HG03095 (cell line): ENCODE data around the gene SLC16A12.
"Not testable (repeated sequence)": the region's sequence is repeated elsewhere in the genome, so short reads cannot be mapped to it uniquely, and the experiment has no call there.

Source experiments
- ATAC-seq: cut with Tn5 transposase; IDR thresholded peaks from one replicate; pipeline ENCODE4 v1.9.1; 2021; ENCODE audit warnings: moderate library complexity; ENCODE audit not compliant: unreplicated experiment

SLC16A12 gene

GRCh38 chr10:89426230-89426868, 109.0 kb downstream of the SLC16A12 start:
- no peak for ATAC-seq

DNA sequence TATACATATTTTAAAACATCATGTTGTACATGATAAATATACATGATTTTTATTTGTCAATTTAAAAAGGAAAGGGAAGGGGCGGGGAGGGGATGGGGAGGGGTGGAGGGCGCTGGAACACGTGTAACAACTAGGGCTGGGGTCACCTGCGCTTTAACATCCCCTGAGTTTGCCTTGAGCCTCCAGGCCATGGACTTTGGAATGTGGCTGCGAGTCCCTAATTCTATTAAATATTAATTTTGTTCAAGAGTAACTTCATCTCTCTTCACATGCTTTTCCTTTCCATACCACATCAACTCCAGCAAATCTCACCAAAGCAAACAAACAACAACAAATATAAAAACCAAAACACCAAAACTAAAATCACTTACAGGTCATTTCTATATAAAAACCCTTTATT, 110.4 kb downstream of the SLC16A12 start:
- no peak for ATAC-seq

DNA sequence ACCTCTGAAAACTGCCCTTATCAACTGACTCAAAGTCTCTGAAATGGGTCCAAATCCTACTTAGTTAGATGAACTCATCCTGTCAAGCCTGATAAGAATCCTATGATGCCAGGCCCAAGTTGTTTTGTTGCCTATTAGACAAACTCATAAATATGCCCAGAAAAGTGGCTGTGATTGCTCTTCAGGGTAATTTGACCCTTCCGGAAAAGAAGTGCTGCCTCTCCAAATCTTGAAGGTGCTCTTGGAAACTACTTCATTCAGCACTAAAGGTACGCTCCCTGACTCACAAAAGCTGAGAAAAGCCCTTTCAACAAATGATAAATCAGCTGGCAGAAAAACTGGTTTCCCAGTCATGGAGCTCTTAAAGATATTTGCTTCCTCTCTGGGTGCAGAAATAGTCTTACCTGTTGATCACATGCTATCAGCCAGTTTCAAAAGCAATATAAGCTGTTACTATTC, 114.3 kb downstream of the SLC16A12 start:
- no peak for ATAC-seq

DNA sequence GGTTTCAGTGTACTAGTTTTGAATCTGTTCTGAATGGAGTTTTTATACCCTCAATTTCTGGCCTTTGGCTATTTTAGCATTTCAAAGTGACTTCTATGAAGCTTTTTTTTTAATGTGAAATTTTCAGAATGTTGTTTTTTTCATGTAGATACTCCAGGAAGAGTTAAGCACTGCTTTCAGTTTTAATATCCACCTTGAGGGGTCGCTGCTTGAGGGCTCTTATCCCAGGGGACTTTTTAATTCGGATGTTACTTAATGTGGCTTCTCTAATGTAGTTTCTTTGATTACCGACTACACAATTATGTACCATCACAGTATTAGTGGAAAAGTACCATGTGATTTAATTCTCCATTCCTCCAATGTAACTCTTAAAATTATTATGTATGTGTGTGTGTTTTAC, 115.8 kb downstream of the SLC16A12 start:
- ATAC-seq: no peak

GRCh38 chr10:89416465-89416864, 118.9 kb downstream of the SLC16A12 start:
- no peak for ATAC-seq

- ATAC-seq: peak; percentile 30
Measured at GRCh38 chr10:89414879-89415821, 120.2 kb downstream of the SLC16A12 start.

DNA sequence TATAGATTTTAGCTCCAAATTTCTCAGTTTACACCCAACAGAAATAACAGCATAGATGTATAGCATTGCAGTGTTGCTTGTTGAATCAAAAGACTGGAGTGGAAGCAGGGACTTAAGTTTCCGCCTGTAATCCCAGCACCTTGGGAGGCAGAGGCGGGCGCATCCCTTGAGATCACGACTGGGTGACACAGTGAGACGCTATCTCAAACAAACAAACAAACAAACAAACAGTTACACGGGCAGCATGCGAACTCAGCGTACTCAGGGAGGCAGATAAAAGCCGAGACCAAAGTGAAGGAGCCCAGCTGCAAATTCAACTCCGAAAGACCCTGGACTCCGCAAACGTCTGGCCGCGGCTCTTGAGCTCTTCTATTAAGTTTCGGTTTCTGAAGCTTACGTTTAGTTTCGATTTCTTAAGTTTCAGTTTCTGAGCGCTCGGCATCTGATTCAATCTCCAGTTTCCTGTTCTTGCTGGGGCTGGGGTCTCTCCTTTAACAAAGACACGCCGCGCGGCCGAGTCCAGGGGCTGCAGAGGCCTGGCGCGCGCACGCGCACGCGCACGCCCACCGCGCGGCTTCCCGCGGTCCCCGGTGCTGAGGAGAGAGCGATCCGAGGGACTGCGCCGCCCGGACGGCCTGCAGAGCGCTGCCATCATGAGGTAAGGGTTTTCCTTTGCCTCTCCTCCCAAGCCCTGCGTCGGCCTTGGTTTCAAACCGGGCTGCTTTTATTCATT, 121.1 kb downstream of the SLC16A12 start, which contains the start of gene IFIT5:
Gene IFIT5, plus strand, starts transcription at position 423 of the 733 bp plus-strand sequence. Its CDS starts 231 bp downstream, at position 654.
- peak; percentile 73 for ATAC-seq

DNA sequence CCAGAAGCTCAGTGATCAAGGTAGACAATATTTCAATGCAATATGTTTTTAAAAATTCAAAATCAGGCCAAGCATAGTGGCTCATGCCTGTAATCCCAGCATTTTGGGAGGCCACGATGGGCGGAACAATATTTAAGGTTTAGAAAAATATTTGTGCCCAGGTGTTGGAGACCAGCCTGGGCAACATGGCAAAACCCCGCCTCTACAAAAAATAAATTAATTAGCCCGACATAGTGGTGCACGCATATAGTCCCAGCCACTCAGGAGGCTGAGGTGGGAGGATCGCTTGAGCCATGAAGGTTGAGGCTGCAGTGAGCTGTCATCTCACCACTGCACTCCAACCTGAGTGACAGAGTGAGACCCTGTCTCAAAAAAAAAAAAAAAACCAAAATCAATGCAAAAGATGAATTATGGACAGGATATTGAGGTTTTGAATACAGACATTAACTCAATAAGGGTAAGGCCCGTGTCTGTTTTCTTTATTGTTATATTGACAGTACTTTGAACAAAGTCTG, 121.9 kb downstream of the SLC16A12 start:
- ATAC-seq: no peak

- not testable (repeated sequence) for ATAC-seq
Measured at GRCh38 chr10:89412276-89412675, 123.1 kb downstream of the SLC16A12 start.

DNA sequence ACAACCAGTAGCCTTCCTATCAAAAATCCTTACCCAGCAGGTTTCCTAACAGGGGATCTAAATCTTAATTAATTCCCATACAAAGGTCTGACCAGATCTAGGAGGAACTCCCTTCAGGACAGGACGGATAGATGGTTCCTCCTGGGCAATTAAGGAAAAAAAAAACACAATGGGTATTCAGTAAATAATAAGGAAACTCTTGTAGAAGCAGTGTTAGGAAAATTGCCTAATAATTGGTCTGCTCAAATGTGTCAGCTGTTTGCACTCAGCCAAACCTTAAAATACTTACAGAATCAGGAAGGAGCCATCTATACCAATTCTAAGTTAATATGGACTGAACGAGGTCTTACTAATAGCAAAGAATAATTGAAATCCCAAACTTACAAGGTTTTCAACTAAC, 124.3 kb downstream of the SLC16A12 start:
- not testable (repeated sequence) for ATAC-seq

GRCh38 chr10:89410551-89410950, 124.8 kb downstream of the SLC16A12 start:
- ATAC-seq: not testable (repeated sequence)

GRCh38 chr10:89409282-89409681, 126.1 kb downstream of the SLC16A12 start:
- not testable (repeated sequence) for ATAC-seq

DNA sequence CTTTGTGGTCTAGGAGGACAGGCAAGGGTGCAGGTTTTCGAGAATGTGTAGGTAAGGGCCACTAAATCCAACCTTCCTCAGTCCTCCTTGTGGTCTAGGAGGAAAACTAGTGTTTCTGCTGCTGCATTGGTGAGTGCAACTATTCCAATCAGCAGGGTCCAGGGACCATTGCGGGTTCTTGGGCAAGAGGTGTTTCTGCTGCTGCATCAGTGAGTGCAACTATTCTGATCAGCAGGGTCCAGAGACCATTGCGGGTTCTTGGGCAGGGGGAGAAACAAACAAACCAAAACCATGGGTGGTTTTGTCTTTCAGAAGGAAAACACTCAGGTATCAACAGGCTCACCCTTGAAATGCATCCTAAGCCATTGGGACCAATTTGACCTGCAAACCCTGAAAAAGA, 127.6 kb downstream of the SLC16A12 start:
- ATAC-seq: not testable (repeated sequence)

DNA sequence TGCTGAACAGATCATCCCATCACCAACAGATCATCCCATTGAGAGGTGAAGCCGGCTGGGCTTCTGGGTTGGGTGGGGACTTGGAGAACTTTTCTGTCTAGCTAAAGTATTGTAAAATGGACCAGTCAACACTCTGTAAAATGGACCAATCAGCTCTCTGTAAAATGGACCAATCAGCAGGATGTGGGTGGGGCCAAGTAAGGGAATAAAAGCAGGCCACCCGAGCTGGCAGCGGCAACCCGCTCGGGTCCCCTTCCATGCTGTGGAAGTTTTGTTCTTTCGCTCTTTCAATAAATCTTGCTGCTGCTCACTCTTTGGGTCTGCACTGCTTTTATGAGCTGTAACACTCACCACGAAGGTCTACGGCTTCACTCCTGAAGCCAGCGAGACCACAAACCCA, 129.2 kb downstream of the SLC16A12 start:
- not testable (repeated sequence) for ATAC-seq

DNA sequence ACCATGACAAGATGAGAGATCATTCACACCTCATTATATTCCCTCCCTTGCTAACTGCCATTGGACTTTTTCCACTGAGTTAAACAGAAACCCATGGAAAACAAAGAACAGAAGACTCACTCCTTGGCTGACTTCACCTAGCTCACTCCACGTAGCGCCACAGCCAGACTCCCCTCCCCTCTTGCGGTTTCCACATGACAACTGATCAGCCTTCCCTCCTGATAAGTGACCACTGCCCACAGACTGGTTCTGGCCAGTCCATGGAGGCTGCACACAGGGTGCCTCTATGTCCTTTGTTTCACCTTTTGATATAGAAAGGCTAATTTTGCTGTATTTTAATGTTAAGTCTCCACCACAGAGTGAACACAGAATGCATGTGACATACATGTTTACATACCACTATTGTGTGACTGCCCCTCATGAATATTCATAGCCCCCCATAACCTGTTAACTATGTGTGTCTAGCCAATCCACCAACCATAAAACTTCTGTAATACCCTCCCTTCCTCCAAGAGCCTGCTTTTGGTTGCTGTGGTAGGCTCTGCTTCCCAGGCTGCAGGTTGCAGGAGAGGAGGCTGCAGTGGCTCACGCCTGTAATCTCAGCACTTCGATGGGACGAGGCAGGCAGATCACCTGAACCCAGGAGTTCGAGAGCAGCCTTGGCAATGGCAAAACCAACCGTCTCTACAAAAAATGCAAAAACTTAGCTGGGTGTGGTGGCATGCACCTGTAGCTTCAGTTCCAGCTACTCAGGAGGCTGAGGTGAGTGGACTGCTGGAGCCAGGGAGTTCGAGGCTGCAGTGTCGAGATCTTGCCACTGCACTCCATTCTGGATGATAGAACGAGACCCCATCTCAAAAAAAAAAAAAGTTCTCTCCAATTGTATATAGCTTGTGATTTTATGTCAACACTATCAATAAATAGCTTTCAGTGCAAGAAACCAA, 131.0 kb downstream of the SLC16A12 start:
- ATAC-seq: no peak

- no peak for ATAC-seq
Measured at GRCh38 chr10:89403043-89403442, 132.4 kb downstream of the SLC16A12 start.

- ATAC-seq: no peak
Measured at GRCh38 chr10:89399956-89400355, 135.4 kb downstream of the SLC16A12 start.

DNA sequence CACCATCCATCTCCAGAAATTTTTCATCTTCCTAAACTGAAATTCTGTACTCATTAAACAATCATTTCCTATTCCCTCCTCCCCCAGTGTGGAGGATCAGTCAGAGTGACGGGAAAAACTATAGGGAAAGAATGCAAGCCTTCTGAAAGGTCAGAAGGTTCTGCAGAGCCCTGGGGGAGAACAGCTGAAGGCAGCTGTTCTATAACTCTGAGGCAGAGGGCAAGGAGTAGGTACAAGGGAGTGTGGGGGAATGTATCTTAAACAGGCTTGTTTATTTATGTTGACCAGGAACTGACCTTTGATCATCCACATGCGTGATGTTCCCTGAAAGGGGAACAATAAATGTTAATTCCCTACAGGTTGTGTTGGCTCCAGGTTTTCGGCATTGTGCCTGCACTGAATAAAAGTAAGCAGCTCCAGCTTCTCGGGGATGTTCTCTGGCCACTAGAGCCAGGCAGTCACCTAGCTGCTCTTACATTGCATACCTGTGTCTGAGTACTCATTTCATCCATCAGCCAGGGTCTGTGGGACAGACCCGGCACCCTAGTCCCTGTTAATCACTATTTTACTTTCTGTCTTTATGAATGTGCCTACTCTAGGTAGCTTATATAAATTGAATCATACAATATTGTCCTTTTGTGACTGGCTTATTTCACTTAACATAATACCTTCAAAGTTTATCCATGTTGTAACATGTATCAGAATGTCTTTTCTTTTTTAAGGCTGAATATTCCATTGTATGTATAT, 137.2 kb downstream of the SLC16A12 start:
- no peak for ATAC-seq

DNA sequence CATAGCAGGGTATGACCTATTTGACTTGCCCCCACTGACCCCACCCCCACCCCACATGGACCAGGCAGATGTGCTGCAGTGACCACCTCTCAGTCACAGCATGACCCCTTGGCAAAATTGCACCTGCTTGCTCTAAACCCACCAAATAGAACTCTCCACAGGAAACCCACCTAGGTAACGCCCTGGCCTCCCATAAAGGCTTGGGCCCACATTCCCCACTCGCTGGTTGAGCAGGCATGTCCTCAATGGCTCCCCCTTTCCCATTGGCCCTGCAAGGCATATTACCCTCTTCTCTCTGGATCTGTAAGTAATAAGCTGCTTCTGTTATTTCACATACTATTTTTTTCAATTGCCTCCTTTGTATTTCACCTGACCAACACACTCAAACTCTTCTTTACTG, 140.3 kb downstream of the SLC16A12 start:
- no peak for ATAC-seq
